Occipital lobe (tissue), 2 donors: Measurements from ENCODE around the gene PHOX2B. TPM values are rescaled to one million over a fixed set of nuclear protein-coding genes. Genes with fewer than 3 reads are reported as not detected.

Source experiments
- DNase-seq: peaks from one replicate; lab custom pipeline; 2025; lab: John Stamatoyannopoulos, UW
- total RNA-seq: library from RNA; depleted of rRNA; stranded (reverse); fragments of >200 nt; gene quantifications from one replicate; pipeline ENCODE4 v1.2.3, GENCODE V29; 2014

PHOX2B gene
- not detected for total RNA-seq

DNA sequence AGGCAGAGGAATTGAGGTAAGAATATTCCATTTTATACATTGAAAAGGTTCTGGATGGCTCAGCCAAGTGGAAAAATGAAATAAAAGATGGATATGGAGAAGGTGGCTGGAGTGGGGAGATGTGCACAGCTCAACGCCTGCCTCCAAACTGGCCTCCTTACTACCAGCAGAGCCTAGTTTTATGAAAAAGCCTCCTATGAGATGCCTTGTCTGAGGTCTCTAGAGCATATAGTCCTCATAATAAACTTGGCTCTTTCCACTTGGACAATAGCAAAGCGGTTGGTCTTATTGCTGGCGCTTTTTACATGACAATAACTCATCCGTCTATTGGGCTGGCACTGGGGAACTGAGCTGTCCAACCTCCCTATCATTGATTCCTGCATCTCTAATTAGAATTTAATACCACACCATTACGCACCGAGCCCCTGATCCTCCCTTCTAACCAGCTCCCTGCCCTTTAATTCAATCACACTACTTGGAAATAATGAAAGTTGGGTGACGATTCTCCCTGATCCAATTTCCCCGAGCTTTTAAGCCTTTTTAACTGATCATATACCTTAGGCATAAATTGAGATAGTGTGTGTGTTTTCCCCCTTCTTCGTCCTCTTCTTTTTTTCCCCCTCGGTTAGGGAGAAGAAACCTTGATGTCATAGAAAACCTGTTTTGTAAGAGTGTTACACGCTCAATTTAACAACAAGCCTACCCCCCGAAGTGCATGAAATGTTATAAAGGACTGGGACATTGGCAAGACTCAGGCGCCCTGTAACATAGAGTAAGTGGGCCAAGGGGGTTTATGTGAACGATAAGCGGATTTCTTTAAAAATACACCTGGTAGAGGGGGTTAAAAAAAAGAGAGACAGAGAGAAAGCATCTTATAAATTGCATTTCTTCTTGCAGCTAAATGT, at the start of gene PHOX2B:
TSS of gene PHOX2B (minus strand) at position 155 of the 905 bp plus-strand sequence. CDS start at position 40, 115 bp downstream.
- no peak for DNase-seq

GRCh38 chr4:41797260-41797659, 48.7 kb upstream of the PHOX2B start:
- no peak for DNase-seq

- no peak for DNase-seq
These were observed 48.2 kb upstream of the PHOX2B start for GRCh38 chr4:41796545-41797210.

GRCh38 chr4:41795796-41796385, 47.4 kb upstream of the PHOX2B start:
- DNase-seq, result no peak

- no peak for DNase-seq
These were observed 43.6 kb upstream of the PHOX2B start for GRCh38 chr4:41792166-41792565.

DNA sequence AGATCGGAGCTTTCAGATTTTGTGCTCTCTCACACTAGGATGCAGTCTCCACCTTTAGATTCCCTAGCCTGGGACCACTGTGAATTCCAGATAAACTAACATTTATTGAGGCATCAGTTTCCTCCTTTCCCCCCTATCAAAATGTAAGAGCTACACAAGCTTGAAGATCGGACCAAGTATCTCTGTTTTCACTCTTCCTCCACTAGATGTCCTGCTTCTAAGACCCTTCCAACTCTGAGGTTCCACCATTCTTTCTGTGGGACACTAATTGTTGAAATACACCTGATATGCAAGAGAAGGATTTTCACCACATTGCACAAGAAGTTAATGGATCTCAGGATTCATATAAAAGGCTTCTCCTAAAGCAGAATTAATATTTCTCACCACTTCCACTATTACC, 43.0 kb upstream of the PHOX2B start:
- DNase-seq, result no peak

DNA sequence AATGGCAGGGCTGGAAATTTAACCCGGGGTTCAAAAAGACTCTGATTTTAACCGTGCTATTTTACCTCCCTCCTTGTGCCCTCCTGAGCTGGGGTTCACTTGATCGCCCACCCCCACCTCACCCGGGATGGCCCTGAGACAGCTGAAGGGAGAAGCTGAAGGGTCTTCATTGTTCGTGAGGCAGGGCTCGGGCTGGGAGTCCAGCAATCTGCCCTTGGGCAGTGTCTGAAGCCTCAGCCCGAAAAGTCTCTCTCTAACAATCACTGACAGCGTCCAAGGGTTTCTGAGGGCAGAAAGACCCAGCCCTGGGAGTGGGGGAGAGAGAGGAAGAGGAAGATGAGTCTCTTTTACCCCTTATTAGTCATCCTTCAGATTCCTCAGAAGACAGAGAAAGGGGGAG, 39.4 kb upstream of the PHOX2B start:
- DNase-seq, result no peak

DNA sequence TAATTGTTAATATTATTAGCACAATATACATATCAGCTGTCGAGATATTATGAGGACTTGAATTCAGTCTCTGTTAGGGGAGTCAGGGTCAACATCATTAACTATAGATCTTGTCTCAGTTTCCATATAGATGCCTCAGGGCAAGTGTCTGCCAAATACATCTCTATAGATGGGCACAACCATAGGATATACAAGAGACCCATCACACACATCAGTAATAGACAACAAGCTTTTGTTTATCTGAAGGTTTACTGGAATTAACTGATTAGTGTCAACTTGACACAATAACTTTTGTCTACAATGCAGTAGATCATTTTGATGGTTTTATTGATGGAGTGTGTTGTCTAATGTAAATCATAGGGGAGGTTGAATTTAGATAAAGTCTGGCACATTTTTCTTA, 37.1 kb upstream of the PHOX2B start:
- DNase-seq, result no peak

- DNase-seq, result no peak
These were observed 35.9 kb upstream of the PHOX2B start for GRCh38 chr4:41784191-41784979.

DNA sequence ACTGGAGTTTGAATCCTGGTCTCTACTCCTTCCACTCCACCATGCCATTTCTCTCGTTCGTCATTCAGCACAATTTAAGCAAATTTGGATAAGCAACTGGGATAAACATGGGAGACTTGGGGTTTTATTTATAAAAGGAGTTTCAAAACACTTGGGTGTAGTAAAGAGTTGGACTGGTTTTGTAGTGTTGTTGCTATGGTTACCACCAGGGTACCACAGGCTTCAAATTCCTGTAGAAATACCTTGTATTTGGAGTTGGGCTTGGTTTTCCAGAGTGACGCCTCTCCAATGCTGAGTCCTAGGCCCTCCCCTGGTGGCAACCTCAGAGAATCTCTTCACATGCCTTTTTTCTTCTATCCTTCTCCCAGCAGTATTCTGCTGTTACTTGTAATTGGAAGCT, 27.9 kb upstream of the PHOX2B start:
- no peak for DNase-seq

DNA sequence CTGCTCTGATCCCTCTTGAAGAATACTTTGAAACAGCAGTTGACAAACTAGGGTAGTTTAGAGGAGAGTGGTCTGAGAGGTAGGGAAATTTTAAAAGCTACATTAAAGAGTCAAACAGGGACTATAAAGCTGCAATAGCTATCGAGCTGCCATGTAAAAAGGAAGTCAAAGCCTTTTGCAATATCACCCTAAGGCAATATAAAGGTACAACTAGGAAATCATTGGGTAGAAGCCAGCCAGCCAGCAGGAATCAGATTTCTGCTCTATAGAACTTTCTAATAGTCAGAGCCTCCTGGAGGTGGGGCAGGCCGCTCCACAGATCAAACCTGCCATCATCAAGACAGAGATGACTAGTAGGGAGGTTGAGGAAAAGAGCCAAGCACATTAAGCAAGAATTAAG, 15.2 kb upstream of the PHOX2B start:
- DNase-seq, result no peak

GRCh38 chr4:41758884-41759283, 10.4 kb upstream of the PHOX2B start:
- no peak for DNase-seq

GRCh38 chr4:41757521-41758156, 9.1 kb upstream of the PHOX2B start:
- DNase-seq, result no peak

- no peak for DNase-seq
These were observed 5.4 kb upstream of the PHOX2B start for GRCh38 chr4:41753942-41754341.

- no peak for DNase-seq
These were observed 3.7 kb upstream of the PHOX2B start for GRCh38 chr4:41752081-41752836.

- no peak for DNase-seq
These were observed 3.0 kb upstream of the PHOX2B start for GRCh38 chr4:41751449-41752061.

DNA sequence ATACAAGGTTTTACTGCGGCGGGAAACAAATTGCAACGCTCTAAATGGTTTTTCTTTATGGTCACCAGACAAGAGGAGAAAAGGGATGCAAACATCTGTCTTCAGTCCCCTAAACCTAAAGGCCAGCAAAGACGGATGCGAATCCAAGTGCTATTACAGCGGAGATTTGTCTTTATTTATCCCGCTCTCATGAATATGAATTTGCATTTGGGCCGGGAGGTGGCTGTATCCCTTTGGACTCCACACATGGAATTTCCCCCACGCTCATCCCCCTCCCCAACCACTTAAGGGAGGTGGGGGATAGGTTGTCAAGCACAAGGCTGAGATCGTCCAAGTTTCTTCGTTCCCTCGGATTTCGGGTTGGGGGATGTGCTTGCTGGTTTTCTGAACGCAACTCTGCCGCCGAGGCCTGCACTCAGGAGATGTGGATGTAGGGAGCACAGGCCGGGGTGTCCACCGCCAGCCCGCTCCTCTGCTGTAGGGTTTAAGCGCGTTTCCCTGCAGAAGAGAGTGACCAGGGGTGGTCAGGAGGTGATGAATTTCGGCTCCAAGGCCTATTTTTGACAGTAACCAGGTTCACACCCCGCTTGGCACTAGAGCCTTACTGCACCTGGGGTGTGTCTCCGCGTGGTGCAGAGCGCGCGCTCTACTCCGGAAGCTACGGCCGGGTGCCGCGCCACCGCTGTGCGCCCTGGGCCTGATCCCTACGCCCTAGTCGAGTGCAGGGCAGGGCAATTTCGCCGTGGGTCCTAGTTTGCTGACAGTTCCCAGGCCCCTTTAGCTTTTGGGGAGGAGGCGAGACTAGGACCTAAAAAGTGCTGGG, 2.3 kb upstream of the PHOX2B start:
- DNase-seq, result no peak

DNA sequence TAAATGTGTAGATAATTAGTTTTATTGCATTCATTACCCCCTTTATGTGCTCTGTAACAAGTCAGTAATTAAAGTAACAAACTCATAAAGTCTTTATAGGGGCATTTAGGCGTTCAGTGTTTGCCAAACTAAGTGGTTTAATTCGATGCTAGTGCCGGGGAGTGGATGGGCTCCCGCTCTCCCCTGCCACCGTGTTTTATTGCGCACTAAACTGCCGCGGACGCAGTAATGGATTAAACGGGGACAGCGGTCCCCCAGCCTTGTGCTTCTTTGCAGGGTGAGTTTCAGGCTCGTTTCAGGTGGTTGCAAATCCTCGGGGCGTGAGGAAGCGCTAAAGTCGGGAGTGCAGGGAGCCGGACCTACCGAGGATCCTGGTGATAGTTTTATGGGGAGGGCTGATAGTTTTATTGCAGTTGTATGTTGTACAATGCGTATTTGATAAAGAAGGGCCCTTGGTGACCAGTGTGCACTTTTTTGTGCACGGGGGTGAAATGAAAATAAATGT, 1.6 kb upstream of the PHOX2B start:
- DNase-seq, result no peak

GRCh38 chr4:41749631-41750039, 1.1 kb upstream of the PHOX2B start:
- no peak for DNase-seq
